ENCODE data around the gene ARGLU1.
"Not testable (repeated sequence)": the region's sequence is repeated elsewhere in the genome, so short reads cannot be mapped to it uniquely, and the experiment has no call there.

ARGLU1 gene, protein sequence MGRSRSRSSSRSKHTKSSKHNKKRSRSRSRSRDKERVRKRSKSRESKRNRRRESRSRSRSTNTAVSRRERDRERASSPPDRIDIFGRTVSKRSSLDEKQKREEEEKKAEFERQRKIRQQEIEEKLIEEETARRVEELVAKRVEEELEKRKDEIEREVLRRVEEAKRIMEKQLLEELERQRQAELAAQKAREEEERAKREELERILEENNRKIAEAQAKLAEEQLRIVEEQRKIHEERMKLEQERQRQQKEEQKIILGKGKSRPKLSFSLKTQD

DNA sequence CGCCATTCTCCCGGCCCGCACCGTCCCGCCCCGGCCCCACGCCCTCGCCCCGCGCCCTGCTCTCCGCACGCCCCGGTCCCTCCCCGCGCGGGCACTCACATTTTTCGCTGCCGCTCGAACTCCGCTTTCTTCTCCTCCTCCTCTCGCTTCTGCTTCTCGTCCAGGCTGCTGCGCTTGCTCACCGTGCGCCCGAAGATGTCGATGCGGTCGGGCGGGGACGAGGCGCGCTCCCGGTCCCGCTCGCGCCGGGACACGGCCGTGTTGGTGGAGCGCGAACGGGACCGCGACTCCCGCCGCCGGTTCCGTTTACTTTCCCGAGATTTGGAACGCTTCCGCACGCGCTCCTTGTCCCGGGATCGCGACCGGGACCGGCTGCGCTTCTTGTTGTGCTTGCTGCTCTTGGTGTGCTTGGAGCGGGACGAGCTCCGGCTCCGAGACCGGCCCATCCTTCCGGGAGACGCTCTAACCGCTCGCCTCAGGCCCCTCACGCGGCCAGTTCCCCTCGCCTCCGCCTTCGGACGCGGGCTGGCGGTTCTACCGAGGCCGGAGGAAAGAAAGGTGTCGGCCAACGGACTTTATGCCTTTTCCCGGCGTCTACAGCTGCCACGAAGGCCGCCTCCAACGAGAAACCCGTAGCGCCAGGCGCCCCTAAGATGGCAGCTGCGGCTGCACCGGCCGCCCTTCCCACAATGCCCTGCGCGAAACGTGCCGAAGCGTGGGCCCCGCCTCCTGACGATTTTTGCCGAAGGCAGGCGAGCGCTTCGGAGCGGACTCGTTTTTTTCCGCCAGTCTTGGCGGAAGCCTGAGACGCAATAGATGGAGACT, at the start of gene ARGLU1:
Gene ARGLU1 (minus strand): TSS at position 664 of the 825 bp plus-strand sequence. CDS start 218 bp downstream, at position 446.
- DNase-seq, result peak; percentile 96

DNA sequence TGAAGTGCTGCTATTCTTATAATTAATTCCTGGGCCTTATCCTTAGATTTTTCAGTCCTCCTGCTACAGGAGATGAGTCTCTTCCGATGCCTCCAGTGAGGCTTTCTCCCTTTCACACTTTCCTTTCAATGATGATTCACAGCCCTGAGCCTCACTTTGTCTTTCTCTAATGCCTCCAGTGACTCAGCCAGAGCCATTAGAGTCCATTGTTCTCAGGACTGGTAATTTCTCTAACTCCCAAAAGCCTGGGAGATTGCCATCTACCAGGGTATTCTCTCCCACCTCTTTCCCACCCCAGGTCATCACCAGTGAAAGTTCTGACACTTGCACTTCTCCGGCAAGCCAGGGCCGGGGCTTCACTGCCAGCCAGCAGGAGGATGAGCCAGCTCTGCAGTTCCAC, 49.6 kb upstream of the ARGLU1 start:
- no peak for DNase-seq

DNA sequence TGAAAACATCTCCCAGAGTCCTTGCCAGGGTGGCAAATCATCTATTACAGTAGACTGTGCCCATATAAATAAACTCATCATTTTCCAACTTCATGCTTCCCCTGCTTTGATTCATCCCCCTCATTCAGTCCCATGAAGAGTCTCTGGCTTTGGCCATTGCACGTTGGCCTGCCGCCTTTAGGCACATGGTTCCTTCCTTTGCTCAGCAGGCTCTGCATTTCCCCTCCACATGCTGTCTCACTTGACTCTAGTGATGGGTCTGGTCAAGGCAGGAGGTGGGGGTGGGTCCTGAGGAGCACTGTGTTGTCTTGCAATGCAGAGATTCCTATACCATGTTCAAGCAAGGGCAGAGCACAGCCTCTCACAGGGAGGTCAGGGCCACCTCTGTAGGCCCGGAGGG, 48.8 kb upstream of the ARGLU1 start:
- DNase-seq, result no peak

DNA sequence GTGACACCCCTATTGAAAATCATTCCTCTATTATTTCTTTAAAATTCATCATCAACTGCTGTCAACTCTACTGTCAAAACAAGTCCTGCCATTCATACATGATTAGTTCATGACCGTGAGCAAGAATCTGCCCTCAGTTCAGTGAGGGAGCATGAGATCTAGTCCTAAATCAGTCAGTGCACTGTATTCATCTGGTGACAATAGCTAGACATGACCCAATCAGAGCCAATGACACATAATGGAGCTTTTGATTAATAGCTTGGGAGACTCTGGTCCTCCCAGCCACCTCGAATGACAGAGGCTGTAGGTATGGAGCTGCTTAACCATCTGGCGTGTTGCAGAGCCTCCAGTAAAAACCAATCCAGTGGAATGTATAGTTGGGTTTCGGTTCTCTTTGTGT, 46.9 kb upstream of the ARGLU1 start:
- no peak for DNase-seq

DNA sequence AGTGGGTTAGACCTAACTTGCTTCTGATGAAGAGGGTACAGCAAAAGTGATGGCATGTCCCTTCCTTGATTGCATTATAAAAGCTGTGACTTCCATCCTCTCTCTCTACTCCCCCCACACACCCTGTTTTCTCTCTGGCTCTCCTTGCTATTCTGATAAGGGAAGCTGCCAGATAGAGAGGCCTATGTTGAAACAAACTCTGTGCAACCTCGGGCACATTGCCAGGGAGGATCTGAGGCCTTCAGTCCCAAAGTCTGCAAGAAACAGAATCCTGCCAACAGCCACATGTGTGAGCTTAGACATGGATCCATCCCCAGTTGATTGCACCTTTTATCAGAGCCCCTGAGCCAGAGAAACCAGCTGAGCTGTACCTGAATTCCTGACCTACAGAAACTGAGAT, 44.8 kb upstream of the ARGLU1 start:
- no peak for DNase-seq

DNA sequence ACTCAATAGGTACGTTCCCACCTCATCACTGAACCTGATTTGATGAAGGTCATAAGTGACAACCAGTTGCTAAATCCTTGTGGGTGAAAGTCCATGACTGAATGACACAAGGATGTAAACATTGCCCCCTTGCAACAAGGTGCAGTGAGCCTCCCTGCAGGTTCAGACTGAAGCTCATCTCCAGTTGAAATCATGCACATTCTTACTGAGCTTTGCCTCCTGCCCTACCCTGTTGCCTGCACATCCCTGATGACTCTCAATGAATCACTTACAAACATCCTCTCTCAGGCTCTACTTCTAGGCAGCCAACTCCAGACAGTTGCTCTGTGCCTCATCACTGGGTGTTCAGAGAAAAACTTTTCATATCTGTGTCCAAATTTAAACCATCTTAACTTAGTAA, 42.5 kb upstream of the ARGLU1 start:
- DNase-seq, result no peak

DNA sequence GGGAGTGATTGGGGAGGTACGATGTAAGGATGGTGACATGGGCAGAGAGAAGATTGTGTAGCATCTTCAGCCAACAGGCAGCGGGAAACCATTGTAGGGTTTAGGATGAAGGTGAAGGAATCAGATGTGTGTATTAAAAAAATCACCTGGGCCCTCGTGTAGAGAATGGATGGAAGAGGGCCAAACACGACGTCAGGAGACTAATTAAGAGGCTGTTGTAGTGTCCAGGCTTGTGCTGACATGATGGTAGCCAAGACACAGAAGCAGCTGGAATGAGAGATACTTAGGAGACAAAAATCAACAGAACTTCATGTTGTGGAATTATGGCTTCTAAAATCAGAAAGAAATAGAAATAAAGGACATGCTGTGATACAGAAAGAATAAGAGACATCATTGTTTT, 41.2 kb upstream of the ARGLU1 start:
- DNase-seq, result peak; percentile 6

DNA sequence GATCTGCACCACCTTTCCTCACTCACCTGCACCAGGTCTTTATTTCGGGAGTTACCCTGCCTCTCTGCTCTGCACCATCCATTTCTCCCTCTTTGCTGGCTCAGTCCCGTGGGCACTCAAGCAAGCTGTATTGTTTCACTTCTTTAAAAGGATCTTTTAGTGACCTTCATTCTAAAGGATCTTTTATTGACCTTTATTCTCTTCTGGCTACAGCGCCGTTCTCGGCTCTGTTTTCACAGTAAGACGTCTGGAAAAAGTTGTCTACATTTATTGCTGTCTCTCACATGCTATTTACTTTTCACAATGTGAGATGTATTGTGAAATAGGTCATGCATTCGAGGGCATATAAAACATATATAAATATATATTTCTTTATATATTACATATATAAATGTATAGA, 35.6 kb upstream of the ARGLU1 start:
- DNase-seq, result no peak

DNA sequence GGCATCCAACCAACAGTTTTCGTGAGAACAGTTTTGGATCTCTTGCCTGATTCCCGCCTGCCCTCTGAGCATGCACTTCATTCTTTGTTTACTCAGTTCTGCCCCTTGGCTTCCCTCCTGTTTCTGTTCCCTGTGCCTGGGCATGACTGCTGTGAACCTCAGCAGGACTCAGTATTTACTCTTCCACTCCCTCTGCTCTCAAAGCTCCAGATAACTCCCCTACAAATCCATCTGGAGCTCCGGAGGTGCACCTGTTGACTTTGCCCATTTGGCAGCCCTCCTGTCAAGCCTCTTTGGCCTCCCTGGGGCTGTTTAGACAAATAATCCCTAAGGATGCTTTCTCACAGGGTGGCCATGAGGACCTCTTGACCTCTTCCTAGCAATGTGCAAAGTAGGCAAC, 34.2 kb upstream of the ARGLU1 start:
- peak; percentile 96 for DNase-seq

DNA sequence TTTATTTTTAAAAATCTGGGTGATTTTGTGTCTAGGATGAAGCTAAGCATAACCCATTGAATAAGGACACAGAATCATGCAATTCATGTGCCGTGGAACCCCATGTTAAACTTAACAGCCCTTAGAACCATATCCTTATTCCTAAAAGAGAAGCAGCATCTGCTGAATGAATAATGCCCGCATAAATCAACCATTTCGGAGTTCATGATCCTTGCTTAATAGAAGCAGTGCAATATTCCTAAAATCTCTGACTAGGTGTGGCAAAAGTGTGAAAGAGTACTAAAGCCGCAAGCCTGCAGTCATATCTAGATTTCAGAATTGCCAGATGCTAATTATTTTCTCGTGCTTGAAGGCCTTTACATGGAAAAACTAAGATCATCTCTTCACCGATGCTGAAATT, 33.6 kb upstream of the ARGLU1 start:
- no peak for DNase-seq

DNA sequence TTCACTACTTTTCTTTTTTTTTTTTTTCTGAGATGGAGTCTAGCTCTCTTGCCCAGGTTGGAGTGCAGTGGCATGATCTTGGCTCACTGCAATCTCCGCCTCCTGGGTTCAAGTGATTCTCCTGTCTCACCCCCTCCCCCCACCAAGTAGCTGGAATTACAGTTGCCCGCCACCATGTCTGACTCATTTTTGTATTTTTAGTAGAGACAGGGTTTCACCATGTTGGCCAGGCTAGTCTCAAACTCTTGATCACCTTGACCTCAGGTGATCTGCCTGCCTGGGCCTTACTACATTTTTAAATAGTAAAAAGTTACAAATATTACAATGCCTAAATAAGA, 32.8 kb upstream of the ARGLU1 start:
- DNase-seq, result not testable (repeated sequence)

DNA sequence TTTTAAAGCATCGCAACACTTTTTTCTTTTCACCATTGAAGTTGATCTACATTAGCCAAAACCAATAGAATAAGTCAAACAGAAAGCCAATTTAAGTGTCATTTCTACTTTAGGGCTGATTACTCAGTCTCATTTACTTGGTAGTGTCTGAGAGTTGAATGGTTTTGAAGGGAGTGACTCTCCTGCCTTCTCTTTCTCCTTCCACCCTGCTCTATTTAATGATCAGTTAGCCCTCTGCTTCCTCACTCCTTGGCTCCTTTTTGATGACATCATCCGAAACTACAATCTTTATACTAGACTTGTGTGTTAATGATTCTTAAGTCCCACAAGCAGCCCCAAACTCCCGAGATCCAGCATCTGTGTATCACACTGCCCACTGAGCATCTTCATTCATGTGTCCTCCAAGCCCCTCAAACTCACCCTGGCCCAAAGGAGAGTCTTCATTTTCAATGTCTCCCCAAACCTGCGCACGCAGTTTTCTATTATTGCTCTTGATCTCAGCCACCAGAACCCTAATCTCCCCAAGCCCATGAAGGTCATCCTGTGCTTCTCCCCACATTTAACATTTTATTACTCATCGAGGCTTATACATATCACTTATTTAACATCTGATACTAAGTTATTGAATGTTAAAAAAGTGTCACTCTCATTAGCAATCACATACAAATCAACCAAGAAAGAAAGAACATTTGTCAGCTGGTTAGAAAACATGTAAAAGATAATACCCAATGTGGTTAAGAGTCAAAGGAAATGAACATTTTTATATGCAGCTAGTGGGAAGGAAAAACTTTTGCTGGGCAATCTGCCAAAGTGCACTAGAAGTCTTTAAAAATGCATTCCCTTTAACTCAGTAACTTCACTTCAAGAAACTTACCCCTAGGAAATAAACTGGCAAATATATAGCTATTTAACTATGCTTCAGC, 32.2 kb upstream of the ARGLU1 start:
- no peak for DNase-seq

DNA sequence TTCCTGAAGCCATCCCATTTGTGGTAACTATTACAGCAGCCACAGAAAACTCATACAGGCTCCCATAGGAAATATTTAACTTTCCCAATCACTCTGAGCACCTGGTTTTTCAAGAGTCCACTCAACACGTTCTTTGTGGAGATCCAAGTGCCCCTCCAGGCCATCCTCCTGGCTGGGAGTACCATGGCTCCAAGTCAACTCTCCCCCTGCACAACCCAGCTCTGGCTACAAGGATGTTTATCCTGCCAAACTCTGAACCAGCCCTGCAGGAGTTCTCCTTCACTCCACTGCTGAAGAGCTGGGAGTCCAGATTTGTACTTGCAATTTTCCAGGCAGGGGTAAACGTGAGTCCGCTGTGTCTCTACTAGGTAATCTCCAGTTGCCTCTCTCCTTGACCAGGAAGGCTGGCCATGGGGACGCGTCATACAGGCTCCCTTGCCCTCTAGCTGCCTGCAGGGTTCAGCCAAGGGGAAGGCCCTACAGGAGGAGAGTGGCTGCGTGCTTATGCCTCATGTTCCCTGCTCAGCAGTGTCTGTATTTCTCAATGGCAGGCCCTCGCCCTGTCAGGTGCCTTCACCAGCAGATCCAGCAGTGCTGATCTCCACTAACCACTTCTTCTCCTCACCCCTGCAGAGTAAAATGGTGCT, 29.9 kb upstream of the ARGLU1 start:
- peak; percentile 55 for DNase-seq

DNA sequence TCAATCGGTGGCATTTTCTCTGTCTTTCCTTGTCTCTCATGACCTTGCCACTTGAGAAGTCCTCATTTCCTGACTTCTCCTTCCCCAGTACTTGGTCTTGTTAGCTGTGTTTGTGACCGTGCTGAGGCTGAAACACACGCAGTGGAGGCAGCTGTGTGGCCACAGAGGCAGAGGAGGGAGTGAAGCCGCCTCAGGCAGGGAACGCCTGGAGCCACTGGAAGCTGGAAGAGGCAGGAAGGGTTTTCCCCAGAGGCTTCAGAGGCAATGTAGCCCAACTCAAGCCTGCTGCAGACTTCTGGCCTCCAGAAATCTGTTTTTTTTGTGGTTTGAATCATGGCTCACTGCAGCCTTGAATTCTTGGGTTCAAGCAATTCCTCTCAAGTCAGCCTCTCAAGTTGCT, 29.2 kb upstream of the ARGLU1 start:
- DNase-seq, result no peak

DNA sequence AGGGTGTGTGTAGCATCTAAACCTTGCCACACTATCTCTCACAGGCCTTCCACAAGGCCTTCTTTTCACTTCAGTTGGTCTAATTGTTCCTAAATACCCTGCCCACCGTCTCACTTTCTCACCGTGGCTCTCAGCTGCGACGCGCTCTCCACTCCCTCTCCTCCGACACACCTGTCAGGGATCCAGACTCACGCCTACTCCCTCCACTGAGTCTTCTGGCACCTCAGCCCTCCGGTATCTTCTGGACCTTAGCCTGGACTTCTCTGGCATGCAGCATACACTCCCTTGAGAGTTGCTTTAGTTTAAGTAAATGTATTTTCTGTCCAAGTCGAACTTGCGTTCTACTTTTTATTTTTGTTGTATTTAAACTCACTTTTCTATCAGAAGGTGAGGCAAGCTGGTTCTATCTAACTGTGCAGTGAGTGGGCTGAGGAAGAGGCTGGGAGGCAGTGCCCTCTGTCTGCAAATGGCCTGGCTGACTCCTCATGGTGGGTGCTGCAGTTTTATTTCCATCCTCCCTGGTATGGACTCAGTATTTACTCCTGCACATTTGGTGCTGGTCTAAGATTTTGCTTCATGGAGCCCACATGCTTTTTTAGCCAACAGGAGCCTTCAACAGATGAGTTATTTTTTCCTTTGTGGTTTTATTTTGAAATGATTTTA, 28.5 kb upstream of the ARGLU1 start:
- DNase-seq, result no peak

DNA sequence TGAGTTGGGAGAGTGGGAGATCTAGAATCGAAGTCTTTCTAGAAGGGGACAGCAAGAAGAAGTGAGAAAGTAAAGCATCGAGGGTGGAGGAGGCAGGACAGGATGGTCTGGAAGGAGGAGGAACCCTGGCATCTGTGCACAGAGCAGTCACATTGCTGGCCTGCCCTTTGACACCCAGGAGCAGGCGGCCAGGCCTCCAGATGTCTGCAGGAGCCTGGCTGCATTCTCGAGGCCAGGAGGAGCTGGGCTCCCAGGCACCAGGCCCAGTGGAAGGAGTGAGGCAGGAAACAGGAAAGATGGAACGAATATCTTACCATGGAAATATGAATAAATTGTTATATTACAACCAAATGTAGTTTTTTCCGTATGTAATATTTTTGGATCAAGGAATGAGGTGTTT, 27.7 kb upstream of the ARGLU1 start:
- DNase-seq, result no peak

DNA sequence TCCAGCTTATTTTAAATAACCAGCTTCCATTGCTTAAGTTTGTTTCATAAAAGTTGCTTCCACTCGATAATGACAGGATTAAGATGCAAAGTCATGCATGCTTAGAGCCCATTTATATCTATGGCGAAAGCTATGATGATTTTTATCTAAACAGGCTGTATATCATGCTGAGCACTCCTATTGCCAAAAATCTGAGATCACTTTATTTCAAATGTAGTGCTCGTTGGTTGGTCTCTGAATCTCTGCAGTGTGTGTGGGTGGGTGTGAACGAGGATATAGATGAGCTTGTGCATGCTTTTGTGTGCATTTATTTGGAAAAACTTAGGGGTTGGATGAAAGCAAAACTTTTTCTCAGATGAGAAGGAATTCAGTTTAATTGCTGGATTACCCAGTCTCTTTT, 27.0 kb upstream of the ARGLU1 start:
- DNase-seq, result no peak

DNA sequence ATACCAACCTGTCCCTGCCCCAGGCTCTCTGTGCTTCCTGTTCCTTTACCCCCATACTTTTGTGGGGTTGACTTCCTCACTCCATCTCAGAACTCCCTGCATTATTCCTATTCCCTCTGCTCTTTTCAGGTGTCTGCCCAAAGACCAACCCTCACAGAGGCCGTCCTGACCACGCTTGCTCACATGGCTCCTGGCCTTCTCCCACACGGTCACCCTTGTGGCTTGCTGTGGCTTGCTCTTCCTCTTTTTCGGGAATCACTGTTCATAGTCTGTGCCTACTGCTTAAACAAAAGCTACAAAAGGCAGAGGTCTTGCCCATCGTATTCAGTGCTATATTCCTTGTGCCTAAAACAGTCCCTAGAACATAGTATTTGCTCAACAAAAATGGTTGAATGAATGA, 25.2 kb upstream of the ARGLU1 start:
- DNase-seq, result no peak

DNA sequence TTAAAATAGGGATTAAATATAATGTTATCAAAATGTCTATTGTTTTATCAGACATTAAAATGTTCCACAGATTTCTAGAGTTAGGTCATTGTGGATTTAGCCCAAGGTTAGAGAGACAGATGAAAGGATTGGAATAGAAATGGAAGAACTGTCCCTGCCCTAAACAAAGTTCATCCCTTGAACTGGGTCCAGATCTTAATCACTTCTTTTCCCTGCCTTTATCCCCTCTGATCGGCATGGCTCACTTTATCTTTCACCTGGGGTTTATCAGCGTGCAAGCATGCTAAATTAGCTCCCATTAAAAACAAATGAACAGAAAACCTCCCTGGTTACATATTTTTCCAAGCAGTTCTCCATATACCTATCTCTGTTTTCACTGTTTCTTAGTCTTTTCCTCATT, 23.4 kb upstream of the ARGLU1 start:
- no peak for DNase-seq

DNA sequence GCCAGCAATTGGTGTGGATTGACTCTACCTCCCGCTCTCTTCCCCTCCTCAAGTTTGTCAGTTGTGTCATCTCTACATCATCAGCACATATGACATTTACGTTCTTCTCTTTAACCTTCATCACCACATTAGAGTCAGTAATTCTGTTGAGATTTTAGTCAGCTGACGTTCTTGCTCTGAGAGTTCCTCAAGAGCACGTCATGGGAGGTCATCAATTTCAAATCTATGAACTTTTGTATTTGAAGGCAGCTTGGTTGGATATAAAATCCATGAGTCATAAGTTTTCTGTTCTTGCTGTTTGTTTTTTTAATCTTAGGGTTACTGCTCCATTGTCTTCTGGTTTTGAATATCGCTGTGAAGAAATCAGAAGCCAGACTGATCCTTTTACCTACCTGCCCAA, 21.8 kb upstream of the ARGLU1 start:
- DNase-seq, result no peak

DNA sequence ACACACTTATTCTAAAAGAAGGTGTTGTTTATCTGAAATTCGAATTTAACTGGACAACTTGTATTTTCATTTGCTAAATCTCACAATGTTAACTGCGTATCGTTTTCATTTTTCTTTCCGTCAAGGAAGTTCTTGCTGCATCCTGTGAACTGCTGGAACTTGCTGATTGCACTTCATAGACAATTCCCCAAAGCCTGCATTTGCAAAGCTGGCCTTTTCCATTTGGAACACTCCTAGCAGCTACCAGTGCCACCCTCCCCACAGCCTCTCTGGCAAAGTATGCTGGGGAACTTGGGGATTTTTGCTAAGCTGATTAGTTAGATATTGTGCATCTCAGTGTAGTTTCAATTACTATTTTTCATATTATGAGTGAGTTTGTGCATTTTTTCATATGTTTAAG, 20.4 kb upstream of the ARGLU1 start:
- DNase-seq, result no peak

DNA sequence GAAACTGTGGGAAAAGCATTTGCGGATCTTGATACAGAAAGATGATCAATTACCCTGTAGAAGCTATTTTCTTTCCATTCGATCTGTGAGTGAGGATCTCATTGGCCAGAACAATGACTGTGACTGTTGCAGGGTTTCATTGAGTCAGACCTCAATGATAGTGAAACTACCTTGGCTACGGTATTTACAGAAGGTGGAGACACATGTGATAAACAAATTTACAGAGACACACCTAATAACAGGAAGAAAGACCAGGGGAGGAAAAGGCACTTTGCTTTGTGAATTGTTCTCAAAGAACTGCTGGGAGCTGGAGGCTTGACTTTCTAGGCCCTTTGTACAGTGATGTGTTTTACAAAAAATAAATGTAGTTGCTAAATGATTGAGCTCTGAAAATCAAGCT, 19.9 kb upstream of the ARGLU1 start:
- DNase-seq, result peak; percentile 28

All from NCI-H345 (cell line).